OCI-LY7 (cell line): ENCODE measurements around the gene ARHGAP19. TPM values are rescaled to one million over a fixed set of nuclear protein-coding genes. Genes with fewer than 3 reads are reported as not detected.

ENCODE experiments used
- BruUV-seq: library from RNA; stranded (reverse); fragments of 400-500 nt; replicated peaks from 2 replicates; lab custom pipeline; 2021; lab: Mats Ljungman, UMichigan
- CTCF ChIA-PET: fragments of 300-600 bp; sonication (Branson Sonifier 250); formaldehyde crosslinking; loops from one replicate; lab custom pipeline; 2022; ENCODE audit warnings: antibody characterized with exemption; ENCODE audit not compliant: unreplicated experiment; lab: Charles Lee
- POLR2A ChIA-PET: fragments of 300-600 bp; sonication (Branson Sonifier 250); formaldehyde crosslinking; loops from one replicate; lab custom pipeline; 2022; ENCODE audit warnings: antibody characterized with exemption; lab: Charles Lee
- DNase-seq: peaks from one replicate; pipeline ENCODE4 v3.0.0-alpha.2; 2015; ENCODE audit warnings: low spot score
- H2AFZ ChIP-seq: fragments of 200-600 bp; sonication (generic), shearing (Covaris generic); 2 replicates; pipeline ENCODE4 v1.6.1; 2014; ENCODE audit warnings: mild to moderate bottlenecking, antibody characterized with exemption, low read length, moderate library complexity
- H3K27ac ChIP-seq: fragments of 200-600 bp; sonication (generic); 2 replicates; pipeline ENCODE4 v1.5.1; 2014; ENCODE audit warnings: mixed run types, low read depth, mild to moderate bottlenecking, moderate library complexity, low read length, inconsistent platforms; ENCODE audit not compliant: poor library complexity, severe bottlenecking
- H3K36me3 ChIP-seq: fragments of 200-600 bp; sonication (generic); 2 replicates; pipeline ENCODE4 v1.6.1; 2014; ENCODE audit warnings: mild to moderate bottlenecking, antibody characterized with exemption, low read length, moderate library complexity, mixed read lengths; ENCODE audit not compliant: insufficient read depth
- H3K4me1 ChIP-seq: fragments of 200-600 bp; sonication (generic); 2 replicates; pipeline ENCODE4 v1.5.1; 2014; ENCODE audit warnings: mild to moderate bottlenecking, low read length; ENCODE audit not compliant: insufficient read depth, poor library complexity, severe bottlenecking
- H3K4me2 ChIP-seq: fragments of 200-600 bp; sonication (generic); 2 replicates; pipeline ENCODE4 v1.6.1; 2014; ENCODE audit warnings: mild to moderate bottlenecking, low read length
- H3K4me3 ChIP-seq: fragments of 200-600 bp; sonication (generic); 2 replicates; pipeline ENCODE4 v1.5.1; 2014; ENCODE audit warnings: mild to moderate bottlenecking, low read depth, low read length; ENCODE audit not compliant: poor library complexity, severe bottlenecking
- H3K79me2 ChIP-seq: fragments of 200-600 bp; sonication (generic); 2 replicates; pipeline ENCODE4 v1.6.1; 2016; ENCODE audit warnings: low read depth, mild to moderate bottlenecking, low read length, moderate library complexity, mixed read lengths; ENCODE audit not compliant: insufficient read depth
- H3K9me2 ChIP-seq: fragments of 200-600 bp; sonication (generic); 2 replicates; pipeline ENCODE4 v1.6.1; 2016; ENCODE audit warnings: mild to moderate bottlenecking, low read length, mixed read lengths; ENCODE audit not compliant: insufficient read depth
- H3K9me3 ChIP-seq: fragments of 200-600 bp; sonication (generic); 2 replicates; pipeline ENCODE4 v1.6.1; 2014; ENCODE audit warnings: mild to moderate bottlenecking, mixed run types, low read length, mixed read lengths
- H4K20me1 ChIP-seq: fragments of 200-600 bp; sonication (generic); 2 replicates; pipeline ENCODE4 v1.6.1; 2014; ENCODE audit warnings: mild to moderate bottlenecking, antibody characterized with exemption, low read length, moderate library complexity, mixed read lengths; ENCODE audit not compliant: insufficient read depth
- EZH2phosphoT487 ChIP-seq: fragments of 200-600 bp; sonication (generic); IDR thresholded peaks from 2 replicates; pipeline ENCODE4 v1.6.1; 2018; ENCODE audit warnings: low read depth, borderline replicate concordance, mild to moderate bottlenecking, mixed run types, antibody characterized with exemption, low read length, moderate library complexity, mixed read lengths
- intact Hi-C: fragments of 100-400 bp; cut with micrococcal nuclease; formaldehyde crosslinking; loops from one replicate; pipeline ENCODE4 v1.10.0; 2022; ENCODE audit not compliant: unreplicated experiment
- total RNA-seq, 2 experiments: library from RNA; depleted of rRNA in 1 of 2; stranded (reverse); fragments of >200 nt in 1 of 2; shearing (Covaris generic) in 1 of 2; gene quantifications; 2 replicates each; pipeline ENCODE4 v1.2.3, GENCODE V29; 2014 to 2022
- TF ChIP-seq, protein P1 (sequence below): fragments of 200-600 bp; sonication (generic); conservative IDR thresholded peaks from 2 replicates; pipeline ENCODE4 v1.5.1; 2014; ENCODE audit warnings: mild to moderate bottlenecking, antibody characterized with exemption, low read length, moderate library complexity, mixed read lengths

Gene ARHGAP19
- total RNA-seq, 2 experiments from 2014 or later = 34.1 to 60.5 TPM

- Histone ChIP-seq H2AFZ (peak overlapping the region; percentile 80; the same call in 1 of the 2 replicates), H3K4me2 (peak overlapping the region; percentile 48), H3K79me2 (no peaks in the 10 kb centered on the region), H3K9me3 (0 out of 2 replicates have a peak, but pooled peaks cover 5% of the 10 kb centered on the region), H4K20me1 (no peaks in the 10 kb centered on the region), H3K4me3 (peak overlapping the region; percentile 2), H3K27ac (peak overlapping the region; percentile 81), H3K36me3 (no peaks in the 10 kb centered on the region), H3K4me1 (peaks cover 60% of the 10 kb centered on the region), H3K9me2 (no peaks in the 10 kb centered on the region)
- no TSS peak for BruUV-seq
- ChIA-PET CTCF (interaction anchor here (1.0 to 2.2 kb wide), 4 partner anchors 9 to 126 kb away, joined by 3 to 9 read pairs (median 4); no protein-coding TSS in a partner anchor), POLR2A (interaction anchor here (0.8 to 2.4 kb wide), 7 partner anchors 9 to 475 kb away, joined by 3 to 11 read pairs (median 6); no protein-coding TSS in a partner anchor)
- peak; percentile 87 for DNase-seq
- no peak for TF ChIP-seq EZH2phosphoT487
- intact Hi-C loops = no loop called here
Observed at GRCh38 chr10:97200616-97201015, 91.8 kb downstream of the ARHGAP19 start.

GRCh38 chr10:97199152-97199551 is 93.3 kb downstream of the ARHGAP19 start:
- TF ChIP-seq EZH2phosphoT487 = no peak
- TF ChIP-seq, protein P1, sequence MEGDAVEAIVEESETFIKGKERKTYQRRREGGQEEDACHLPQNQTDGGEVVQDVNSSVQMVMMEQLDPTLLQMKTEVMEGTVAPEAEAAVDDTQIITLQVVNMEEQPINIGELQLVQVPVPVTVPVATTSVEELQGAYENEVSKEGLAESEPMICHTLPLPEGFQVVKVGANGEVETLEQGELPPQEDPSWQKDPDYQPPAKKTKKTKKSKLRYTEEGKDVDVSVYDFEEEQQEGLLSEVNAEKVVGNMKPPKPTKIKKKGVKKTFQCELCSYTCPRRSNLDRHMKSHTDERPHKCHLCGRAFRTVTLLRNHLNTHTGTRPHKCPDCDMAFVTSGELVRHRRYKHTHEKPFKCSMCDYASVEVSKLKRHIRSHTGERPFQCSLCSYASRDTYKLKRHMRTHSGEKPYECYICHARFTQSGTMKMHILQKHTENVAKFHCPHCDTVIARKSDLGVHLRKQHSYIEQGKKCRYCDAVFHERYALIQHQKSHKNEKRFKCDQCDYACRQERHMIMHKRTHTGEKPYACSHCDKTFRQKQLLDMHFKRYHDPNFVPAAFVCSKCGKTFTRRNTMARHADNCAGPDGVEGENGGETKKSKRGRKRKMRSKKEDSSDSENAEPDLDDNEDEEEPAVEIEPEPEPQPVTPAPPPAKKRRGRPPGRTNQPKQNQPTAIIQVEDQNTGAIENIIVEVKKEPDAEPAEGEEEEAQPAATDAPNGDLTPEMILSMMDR = no peak
- H3K27ac ChIP-seq = peak overlapping the region; percentile 21

GRCh38 chr10:97197030-97197500 is 95.4 kb downstream of the ARHGAP19 start:
- ChIA-PET CTCF (interaction anchor here (0.6 to 1.8 kb wide), 6 partner anchors 11 to 321 kb away, joined by 3 to 10 read pairs (median 4); no protein-coding TSS in a partner anchor), POLR2A (interaction anchor here (0.8 to 2.5 kb wide), 3 partner anchors 10 to 20 kb away, joined by 3 to 11 read pairs (median 3); no protein-coding TSS in a partner anchor)
- H3K36me3 ChIP-seq = no peaks in the 10 kb centered on the region
- BruUV-seq = no TSS peak
- H3K79me2 ChIP-seq = no peaks in the 10 kb centered on the region
- TF ChIP-seq EZH2phosphoT487 = no peak
- TF ChIP-seq, protein P1 = no peak
- no peaks in the 10 kb centered on the region for H4K20me1 ChIP-seq
- H3K9me2 ChIP-seq = no peaks in the 10 kb centered on the region
- DNase-seq = no peak
- intact Hi-C loops = no loop called here
- peak overlapping the region; percentile 70 for H3K4me3 ChIP-seq
- H2AFZ ChIP-seq = peak overlapping the region; percentile 97
- peak overlapping the region; percentile 94 for H3K4me2 ChIP-seq
- H3K27ac ChIP-seq = no peak overlapping the region
- no peaks in the 10 kb centered on the region for H3K9me3 ChIP-seq
- peaks cover 57% of the 10 kb centered on the region for H3K4me1 ChIP-seq

More at GRCh38 chr10:97199152-97199551, 93.3 kb downstream of the ARHGAP19 start:
- intact Hi-C loops = no loop called here
- no peaks in the 10 kb centered on the region for H3K36me3 ChIP-seq
- DNase-seq = peak; percentile 31
- peak overlapping the region; percentile 59; the same call in 1 of the 2 replicates for H2AFZ ChIP-seq
- CTCF ChIA-PET = no interaction called here
- peak overlapping the region; percentile 48 for H3K4me2 ChIP-seq
- no peaks in the 10 kb centered on the region for H3K79me2 ChIP-seq
- no peak overlapping the region for H3K4me3 ChIP-seq
- POLR2A ChIA-PET = interaction anchor here (0.6 to 2.5 kb wide), 3 partner anchors 9 to 135 kb away, joined by 3 to 11 read pairs (median 4); no protein-coding TSS in a partner anchor
- H3K4me1 ChIP-seq = peaks cover 61% of the 10 kb centered on the region
- no TSS peak for BruUV-seq
- H4K20me1 ChIP-seq = no peaks in the 10 kb centered on the region
- H3K9me3 ChIP-seq = 0 out of 2 replicates have a peak, but pooled peaks cover 5% of the 10 kb centered on the region
- H3K9me2 ChIP-seq = no peaks in the 10 kb centered on the region
